ENCODE measurements around the gene CCNE1. TPM values are rescaled to one million over a fixed set of nuclear protein-coding genes. Genes with fewer than 3 reads are reported as not detected.

The CCNE1 gene
- total RNA-seq = 4.7 and 5.0 TPM in 2 replicates

- Histone ChIP-seq H3K4me2 (ENCODE audit: insufficient read depth, low read length) (peak within 1 kb of the TSS; percentile 82), H3K9me3 (ENCODE audit: low read depth, low read length) (no peaks in the 10 kb centered on the region), H4K20me1 (ENCODE audit: insufficient read depth, low read length) (no peaks in the 10 kb centered on the region), H3K4me3 (ENCODE audit: insufficient read depth, low read length) (peak within 1 kb of the TSS; percentile 70), H2AFZ (ENCODE audit: low read length) (peak within 1 kb of the TSS; percentile 81), H3K4me1 (ENCODE audit: insufficient read depth, low read length) (peaks cover 4% of the 10 kb centered on the region), H3K27me3 (ENCODE audit: insufficient read depth, low read length) (no peaks in the 10 kb centered on the region), H3K27ac (ENCODE audit: low read depth, low read length) (no peak within 1 kb of the TSS), H3K36me3 (ENCODE audit: insufficient read depth, low read length) (no peaks in the 10 kb centered on the region), H3K79me2 (ENCODE audit: insufficient read depth, low read length) (no peaks in the 10 kb centered on the region)
- DNase-seq (ENCODE audit: insufficient read length, low spot score, missing footprints) = peak; percentile 100
- TF ChIP-seq CTCF (IDR thresholded peaks at IDR 0.05; ENCODE audit: extremely low read depth, low read depth, low read length) = no peak
Measured at GRCh38 chr19:29811125-29812079, at the start of gene CCNE1. CCNE1 (plus strand) TSS chr19:29811991; CDS start chr19:29812556, 565 bp downstream.

DNA sequence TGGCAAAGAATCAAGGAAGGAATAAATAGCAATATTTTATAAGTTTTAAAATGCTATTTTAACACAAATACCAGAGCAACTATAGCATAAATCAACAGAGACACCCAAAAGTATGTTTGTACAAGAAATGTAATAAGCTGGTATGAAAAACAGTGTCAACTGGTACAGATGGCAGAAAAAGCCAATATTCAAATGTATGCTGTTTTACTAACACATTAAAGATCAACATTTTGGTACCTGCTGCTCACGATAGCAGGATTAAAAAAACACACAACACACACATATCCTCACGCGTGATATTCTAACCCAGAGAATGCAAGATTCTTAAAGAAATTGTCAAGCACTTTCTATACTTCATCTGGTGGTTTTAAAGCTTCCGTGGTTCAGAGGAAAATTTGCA, 48.6 kb upstream of the CCNE1 start:
- no peaks in the 10 kb centered on the region for H3K9me3 ChIP-seq (ENCODE audit: low read depth, low read length)
- no peak overlapping the region for H3K27ac ChIP-seq (ENCODE audit: low read depth, low read length)
- H3K79me2 ChIP-seq (ENCODE audit: insufficient read depth, low read length) = no peaks in the 10 kb centered on the region
- no peak for TF ChIP-seq CTCF (IDR thresholded peaks at IDR 0.05; ENCODE audit: extremely low read depth, low read depth, low read length)
- peaks cover 4% of the 10 kb centered on the region for H3K27me3 ChIP-seq (ENCODE audit: insufficient read depth, low read length)
- no peaks in the 10 kb centered on the region for H3K4me1 ChIP-seq (ENCODE audit: insufficient read depth, low read length)
- H3K4me3 ChIP-seq (ENCODE audit: insufficient read depth, low read length) = no peak overlapping the region
- no peak overlapping the region for H3K4me2 ChIP-seq (ENCODE audit: insufficient read depth, low read length)
- no peak overlapping the region for H2AFZ ChIP-seq (ENCODE audit: low read length)
- no peaks in the 10 kb centered on the region for H3K36me3 ChIP-seq (ENCODE audit: insufficient read depth, low read length)
- no peak for DNase-seq (ENCODE audit: insufficient read length, low spot score, missing footprints)
- H4K20me1 ChIP-seq (ENCODE audit: insufficient read depth, low read length) = no peaks in the 10 kb centered on the region

- H3K27me3 ChIP-seq (ENCODE audit: insufficient read depth, low read length) = peaks cover 4% of the 10 kb centered on the region
- H3K9me3 ChIP-seq (ENCODE audit: low read depth, low read length) = no peaks in the 10 kb centered on the region
- no peaks in the 10 kb centered on the region for H3K36me3 ChIP-seq (ENCODE audit: insufficient read depth, low read length)
- H3K27ac ChIP-seq (ENCODE audit: low read depth, low read length) = no peak overlapping the region
- H3K4me1 ChIP-seq (ENCODE audit: insufficient read depth, low read length) = no peaks in the 10 kb centered on the region
- no peak overlapping the region for H3K4me3 ChIP-seq (ENCODE audit: insufficient read depth, low read length)
- no peak for TF ChIP-seq CTCF (IDR thresholded peaks at IDR 0.05; ENCODE audit: extremely low read depth, low read depth, low read length)
- DNase-seq (ENCODE audit: insufficient read length, low spot score, missing footprints) = no peak
- H4K20me1 ChIP-seq (ENCODE audit: insufficient read depth, low read length) = no peaks in the 10 kb centered on the region
- no peak overlapping the region for H3K4me2 ChIP-seq (ENCODE audit: insufficient read depth, low read length)
- H2AFZ ChIP-seq (ENCODE audit: low read length) = no peak overlapping the region
- H3K79me2 ChIP-seq (ENCODE audit: insufficient read depth, low read length) = no peaks in the 10 kb centered on the region
Measured at GRCh38 chr19:29764361-29764760, 47.4 kb upstream of the CCNE1 start.

GRCh38 chr19:29766100-29766499, 45.7 kb upstream of the CCNE1 start:
- Histone ChIP-seq H3K4me2 (ENCODE audit: insufficient read depth, low read length) (no peak overlapping the region), H3K27me3 (ENCODE audit: insufficient read depth, low read length) (peaks cover 4% of the 10 kb centered on the region), H3K79me2 (ENCODE audit: insufficient read depth, low read length) (no peaks in the 10 kb centered on the region), H3K4me3 (ENCODE audit: insufficient read depth, low read length) (no peak overlapping the region), H3K9me3 (ENCODE audit: low read depth, low read length) (no peaks in the 10 kb centered on the region), H2AFZ (ENCODE audit: low read length) (no peak overlapping the region), H4K20me1 (ENCODE audit: insufficient read depth, low read length) (no peaks in the 10 kb centered on the region), H3K27ac (ENCODE audit: low read depth, low read length) (no peak overlapping the region), H3K4me1 (ENCODE audit: insufficient read depth, low read length) (no peaks in the 10 kb centered on the region), H3K36me3 (ENCODE audit: insufficient read depth, low read length) (no peaks in the 10 kb centered on the region)
- no peak for TF ChIP-seq CTCF (IDR thresholded peaks at IDR 0.05; ENCODE audit: extremely low read depth, low read depth, low read length)
- DNase-seq (ENCODE audit: insufficient read length, low spot score, missing footprints) = peak; percentile 80

All from osteoblast (primary cell).